Tibial nerve (tissue), 3 donors: ENCODE data around the gene FAM217A.

ENCODE experiments used
- CTCF ChIP-seq, 5 experiments: fragments of 200-600 bp in 3 of 5; fragments of 450-650 bp in 2 of 5; sonication (generic) in 3 of 5; IDR thresholded peaks; one replicate each; pipeline ENCODE4 v1.5.1; 2016 to 2019; ENCODE audit warnings: antibody characterized with exemption in 5 of 5, mild to moderate bottlenecking in 3 of 5, moderate library complexity in 2 of 5
- POLR2A ChIP-seq, 2 donors: fragments of 450-650 bp; IDR thresholded peaks; one replicate each; pipeline ENCODE4 v1.6.1; 2017; ENCODE audit warnings: antibody characterized with exemption in 2 of 2, mild to moderate bottlenecking in 2 of 2, moderate library complexity in 2 of 2

GRCh38 chr6:4021854-4022695 is 56.9 kb downstream of the FAM217A start:
- TF ChIP-seq CTCF (IDR thresholded peaks at IDR 0.05) (no peak), POLR2A (IDR thresholded peaks at IDR 0.05) (no peak)
